Testis (tissue), 5 donors: ENCODE measurements around the gene FAM98C. TPM values are rescaled to one million over a fixed set of nuclear protein-coding genes. Genes with fewer than 3 reads are reported as not detected.
A peak's percentile ranks its signal among the peaks of the same experiment; 100 is the strongest.

Experiments
- DNase-seq: peaks from one replicate; pipeline ENCODE4 v3.0.0-alpha.2; 2019
- H3K27ac ChIP-seq, 2 donors: fragments of 200-600 bp; sonication (generic); one replicate each; pipeline ENCODE4 v1.5.1; 2019
- H3K27me3 ChIP-seq: fragments of 200-600 bp; sonication (generic); one replicate; pipeline ENCODE4 v1.5.1; 2019
- H3K36me3 ChIP-seq: fragments of 200-600 bp; sonication (generic); one replicate; pipeline ENCODE4 v1.5.1; 2017; ENCODE audit warnings: low read depth; ENCODE audit errors: missing control alignments
- H3K4me1 ChIP-seq: fragments of 200-600 bp; sonication (generic); one replicate; pipeline ENCODE4 v1.5.1; 2019
- H3K4me3 ChIP-seq, 2 donors: fragments of 200-600 bp; sonication (generic); one replicate each; pipeline ENCODE4 v1.5.1; 2017 to 2019
- H3K9me3 ChIP-seq: fragments of 200-600 bp; sonication (generic); one replicate; pipeline ENCODE4 v1.5.1; 2017
- POLR2A ChIP-seq: fragments of 450-650 bp; IDR thresholded peaks from one replicate; pipeline ENCODE4 v1.6.1; 2017; ENCODE audit warnings: antibody characterized with exemption, mild to moderate bottlenecking, moderate library complexity
- WGBS, 2 donors: methylation state at CpG; one replicate each; pipeline ENCODE4 v1.1.5; 2018; 5-methylcytosine and 5-hydroxymethylcytosine counted together
- intact Hi-C: fragments of 100-400 bp; cut with DNase I; formaldehyde crosslinking; loops from one replicate; pipeline ENCODE4 v1.15.1; 2023; ENCODE audit warnings: low total_unique reads
- long read RNA-seq, 2 donors: transcript quantifications; one replicate each; lab custom pipeline, GENCODE V29; 2026
- polyA plus RNA-seq: library from polyadenylated mRNA; stranded (reverse); fragments of 350-450 nt; fragmentation: Illumina TruSeq; extraction: RNeasy Lipid Tissue Mini Kit (QIAGEN cat#74804); gene quantifications from one replicate; pipeline ENCODE4 v1.2.3, GENCODE V29; 2014; ENCODE audit warnings: low read depth, low replicate concordance; ENCODE audit not compliant: insufficient read depth
- total RNA-seq, 2 donors: library from RNA; depleted of rRNA; stranded (reverse); fragments of >200 nt; gene quantifications; one replicate each; pipeline ENCODE4 v1.2.3, GENCODE V29; 2016
- TF ChIP-seq, protein P1 (sequence below), 3 experiments: fragments of 450-650 bp in 2 of 3; fragments of 200-600 bp in 1 of 3; sonication (generic) in 1 of 3; IDR thresholded peaks; one replicate each; pipeline ENCODE4 v1.5.1; 2016 to 2019; ENCODE audit warnings: antibody characterized with exemption in 3 of 3, mild to moderate bottlenecking in 2 of 3, moderate library complexity in 1 of 3

Gene FAM98C
- total RNA-seq (10 to 100 TPM; 13.0 to 14.1 TPM), polyA plus RNA-seq (17.7 TPM)
- long read RNA-seq, donor 1, full-length matches to known transcripts: 3 of 3 reads
- long read RNA-seq, donor 1, partial matches to known transcripts: 0 of 3 reads
- long read RNA-seq, donor 1, other reads (novel, unspliced or antisense): 0 of 3 reads
- long read RNA-seq, donor 2, partial matches to known transcripts: 5 of 7 reads
- long read RNA-seq, donor 2, other reads (novel, unspliced or antisense): 0 of 7 reads

GRCh38 chr19:38402967-38403674 is at the start of gene FAM98C:
TSS of gene FAM98C (plus strand) at chr19:38403093. CDS start at chr19:38403154, 61 bp downstream.
- Histone ChIP-seq H3K27me3 (no peaks in the 10 kb centered on the region), H3K9me3 (no peaks in the 10 kb centered on the region), H3K4me1 (no peaks in the 10 kb centered on the region), H3K4me3 (peak within 1 kb of the TSS; percentile 66 to 77), H3K27ac (peak within 1 kb of the TSS; percentile 42 to 72), H3K36me3 (no peaks in the 10 kb centered on the region)
- 0 to 2% methylated on average over 2 to 70 of the region's 82 CpGs for WGBS, 2 donors
- intact Hi-C loops: loop anchor here (10.0 kb wide), 1 partner anchor 212 kb away; the partner anchor contains the start of genes EIF3K and MAP4K1
- peak; percentile 97 for DNase-seq
- TF ChIP-seq, protein P1, sequence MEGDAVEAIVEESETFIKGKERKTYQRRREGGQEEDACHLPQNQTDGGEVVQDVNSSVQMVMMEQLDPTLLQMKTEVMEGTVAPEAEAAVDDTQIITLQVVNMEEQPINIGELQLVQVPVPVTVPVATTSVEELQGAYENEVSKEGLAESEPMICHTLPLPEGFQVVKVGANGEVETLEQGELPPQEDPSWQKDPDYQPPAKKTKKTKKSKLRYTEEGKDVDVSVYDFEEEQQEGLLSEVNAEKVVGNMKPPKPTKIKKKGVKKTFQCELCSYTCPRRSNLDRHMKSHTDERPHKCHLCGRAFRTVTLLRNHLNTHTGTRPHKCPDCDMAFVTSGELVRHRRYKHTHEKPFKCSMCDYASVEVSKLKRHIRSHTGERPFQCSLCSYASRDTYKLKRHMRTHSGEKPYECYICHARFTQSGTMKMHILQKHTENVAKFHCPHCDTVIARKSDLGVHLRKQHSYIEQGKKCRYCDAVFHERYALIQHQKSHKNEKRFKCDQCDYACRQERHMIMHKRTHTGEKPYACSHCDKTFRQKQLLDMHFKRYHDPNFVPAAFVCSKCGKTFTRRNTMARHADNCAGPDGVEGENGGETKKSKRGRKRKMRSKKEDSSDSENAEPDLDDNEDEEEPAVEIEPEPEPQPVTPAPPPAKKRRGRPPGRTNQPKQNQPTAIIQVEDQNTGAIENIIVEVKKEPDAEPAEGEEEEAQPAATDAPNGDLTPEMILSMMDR (IDR thresholded peaks at IDR 0.05): peak; percentile 99 to 100 (median 99)
- TF ChIP-seq POLR2A: no peak

DNA sequence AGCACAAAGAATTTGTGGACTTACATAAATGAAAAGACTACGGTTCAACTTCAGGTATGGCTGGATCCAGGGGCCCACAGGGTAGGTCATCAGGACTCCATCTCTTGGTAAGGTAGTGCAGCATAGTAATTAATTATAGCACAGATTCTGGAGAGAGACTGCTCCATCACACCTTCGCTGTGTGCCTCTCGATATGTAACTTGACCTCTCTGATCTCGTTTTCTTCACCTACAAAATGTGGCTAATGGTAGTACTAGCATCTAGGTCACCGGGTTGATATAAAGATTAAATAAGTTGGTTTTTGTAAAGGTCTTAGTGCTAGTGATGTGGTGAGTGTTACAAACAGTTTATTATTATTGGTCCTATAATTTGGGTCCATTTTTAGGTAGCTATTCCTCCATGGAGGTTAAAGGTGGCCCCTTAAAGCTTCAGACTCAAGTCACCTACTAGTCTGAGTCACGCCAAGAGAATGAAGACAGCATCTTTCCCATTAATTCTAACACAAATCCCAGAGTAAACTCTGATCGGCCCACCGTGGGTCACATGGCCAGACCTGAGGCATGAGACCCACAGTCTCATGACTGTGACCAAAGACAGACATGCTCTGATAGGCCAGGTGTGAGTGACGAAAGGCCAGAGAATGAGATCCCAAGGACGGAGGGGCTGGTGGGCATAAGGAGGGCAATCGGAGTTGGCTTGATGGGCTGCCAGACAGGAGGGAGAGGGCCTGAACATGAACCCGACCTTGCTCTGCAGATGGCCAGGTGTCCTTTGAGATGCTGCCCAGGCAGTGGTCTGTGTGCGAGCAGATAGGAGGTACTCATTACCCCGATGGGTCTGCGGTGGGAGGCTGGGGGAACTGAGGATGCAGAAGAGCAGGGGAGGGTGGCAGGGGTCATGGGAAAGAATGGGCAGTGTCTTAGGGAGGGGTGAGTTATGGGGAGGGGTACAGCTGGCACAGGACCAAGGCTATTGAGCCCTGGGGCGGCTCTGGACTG is 46.9 kb upstream of the FAM98C start:
- TF ChIP-seq POLR2A: no peak
- TF ChIP-seq, protein P1 (IDR thresholded peaks at IDR 0.05): no peak
- H3K4me3 ChIP-seq: no peak overlapping the region
- no peaks in the 10 kb centered on the region for H3K27me3 ChIP-seq
- no peak for DNase-seq
- H3K9me3 ChIP-seq: no peaks in the 10 kb centered on the region
- H3K4me1 ChIP-seq: no peaks in the 10 kb centered on the region
- no peak overlapping the region for H3K27ac ChIP-seq
- 75 to 83% methylated on average over 16 of the region's 16 CpGs for WGBS, 2 donors
- intact Hi-C loops: no loop called here
- H3K36me3 ChIP-seq: no peaks in the 10 kb centered on the region

- no peaks in the 10 kb centered on the region for H3K27me3 ChIP-seq
- peaks cover 5% of the 10 kb centered on the region for H3K4me1 ChIP-seq
- intact Hi-C loops: no loop called here
Observed at GRCh38 chr19:38358071-38358470, 44.8 kb upstream of the FAM98C start.

More at GRCh38 chr19:38358071-38358470, 44.8 kb upstream of the FAM98C start:
- no peaks in the 10 kb centered on the region for H3K9me3 ChIP-seq
- no peak for TF ChIP-seq POLR2A
- TF ChIP-seq, protein P1 (IDR thresholded peaks at IDR 0.05): no peak
- no peak overlapping the region for H3K4me3 ChIP-seq
- 37 to 44% methylated on average over 5 of the region's 5 CpGs for WGBS, 2 donors
- no peak for DNase-seq
- H3K36me3 ChIP-seq: no peaks in the 10 kb centered on the region
- H3K27ac ChIP-seq: no peak overlapping the region
